GM23248 (cell line): ENCODE results near the gene ACOT7.

Experiments used
- EZH2 ChIP-seq: fragments of 200-600 bp; sonication (generic); IDR thresholded peaks from 2 replicates; pipeline ENCODE4 v1.6.1; 2018; ENCODE audit warnings: antibody characterized with exemption, mild to moderate bottlenecking; ENCODE audit not compliant: insufficient read depth, poor library complexity, severe bottlenecking
- EZH2phosphoT487 ChIP-seq: fragments of 200-600 bp; sonication (generic); IDR thresholded peaks from 2 replicates; pipeline ENCODE4 v1.6.1; 2018; ENCODE audit warnings: antibody characterized with exemption, moderate library complexity, mild to moderate bottlenecking, low read depth; ENCODE audit not compliant: insufficient read depth

- TF ChIP-seq EZH2 (no peak), EZH2phosphoT487 (no peak)
These were observed 13.5 kb downstream of the ACOT7 start for GRCh38 chr1:6380037-6380436.
